ENCODE results near the gene TARBP2.
A peak's percentile ranks its signal among the peaks of the same experiment; 100 is the strongest.

Gene TARBP2, protein sequence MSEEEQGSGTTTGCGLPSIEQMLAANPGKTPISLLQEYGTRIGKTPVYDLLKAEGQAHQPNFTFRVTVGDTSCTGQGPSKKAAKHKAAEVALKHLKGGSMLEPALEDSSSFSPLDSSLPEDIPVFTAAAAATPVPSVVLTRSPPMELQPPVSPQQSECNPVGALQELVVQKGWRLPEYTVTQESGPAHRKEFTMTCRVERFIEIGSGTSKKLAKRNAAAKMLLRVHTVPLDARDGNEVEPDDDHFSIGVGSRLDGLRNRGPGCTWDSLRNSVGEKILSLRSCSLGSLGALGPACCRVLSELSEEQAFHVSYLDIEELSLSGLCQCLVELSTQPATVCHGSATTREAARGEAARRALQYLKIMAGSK

DNA sequence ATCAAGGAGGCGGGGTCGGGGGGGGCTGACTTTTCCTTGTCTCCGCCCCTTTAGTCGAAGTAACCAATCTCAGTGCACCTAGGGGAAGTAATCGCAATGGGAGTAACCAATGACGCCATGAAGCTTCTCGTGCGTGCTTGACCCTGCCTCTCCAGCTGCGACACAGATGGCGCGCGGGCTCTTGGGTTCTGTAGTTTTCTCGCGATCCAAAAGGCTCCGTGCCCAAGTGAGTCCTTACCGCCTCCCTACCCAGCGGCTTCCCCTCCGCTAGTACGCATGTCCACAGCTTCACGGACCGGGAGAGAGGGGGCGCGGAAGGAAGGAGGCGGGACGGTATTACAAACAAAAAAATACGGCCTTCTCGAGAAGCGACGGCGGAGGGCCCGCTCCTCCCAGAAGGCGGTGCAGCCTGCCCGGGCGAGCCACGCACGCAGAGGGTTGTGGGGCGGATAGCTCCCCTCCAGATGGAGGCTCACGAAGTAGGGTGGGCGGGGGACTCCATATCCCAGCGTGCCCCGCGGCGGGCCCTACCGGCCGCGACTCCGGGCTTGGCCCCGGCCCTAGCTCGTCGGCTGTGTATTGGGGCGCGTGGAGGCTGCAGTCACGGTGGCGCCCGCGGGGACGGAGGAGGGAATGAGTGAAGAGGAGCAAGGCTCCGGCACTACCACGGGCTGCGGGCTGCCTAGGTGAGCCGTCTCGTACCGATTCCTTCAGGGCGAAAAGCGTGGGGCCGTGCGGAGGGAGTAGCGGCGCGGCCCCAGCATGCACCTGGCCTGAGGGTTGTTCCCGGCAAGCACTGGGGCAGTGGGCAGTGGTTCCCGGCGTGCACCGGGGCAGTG lies at the start of gene TARBP2:
TSS of gene TARBP2 (plus strand) at position 508 of the 839 bp plus-strand sequence. CDS start at position 634, 126 bp downstream.
- TF ChIP-seq MYC (IDR thresholded peaks at IDR 0.05; ENCODE audit: low read depth, low read length) (peak; percentile 82), POLR2A (IDR thresholded peaks at IDR 0.05; ENCODE audit: extremely low read depth, insufficient read length) (peak; percentile 81)
- TF ChIP-seq, protein P1, sequence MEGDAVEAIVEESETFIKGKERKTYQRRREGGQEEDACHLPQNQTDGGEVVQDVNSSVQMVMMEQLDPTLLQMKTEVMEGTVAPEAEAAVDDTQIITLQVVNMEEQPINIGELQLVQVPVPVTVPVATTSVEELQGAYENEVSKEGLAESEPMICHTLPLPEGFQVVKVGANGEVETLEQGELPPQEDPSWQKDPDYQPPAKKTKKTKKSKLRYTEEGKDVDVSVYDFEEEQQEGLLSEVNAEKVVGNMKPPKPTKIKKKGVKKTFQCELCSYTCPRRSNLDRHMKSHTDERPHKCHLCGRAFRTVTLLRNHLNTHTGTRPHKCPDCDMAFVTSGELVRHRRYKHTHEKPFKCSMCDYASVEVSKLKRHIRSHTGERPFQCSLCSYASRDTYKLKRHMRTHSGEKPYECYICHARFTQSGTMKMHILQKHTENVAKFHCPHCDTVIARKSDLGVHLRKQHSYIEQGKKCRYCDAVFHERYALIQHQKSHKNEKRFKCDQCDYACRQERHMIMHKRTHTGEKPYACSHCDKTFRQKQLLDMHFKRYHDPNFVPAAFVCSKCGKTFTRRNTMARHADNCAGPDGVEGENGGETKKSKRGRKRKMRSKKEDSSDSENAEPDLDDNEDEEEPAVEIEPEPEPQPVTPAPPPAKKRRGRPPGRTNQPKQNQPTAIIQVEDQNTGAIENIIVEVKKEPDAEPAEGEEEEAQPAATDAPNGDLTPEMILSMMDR (IDR thresholded peaks at IDR 0.05; ENCODE audit: low read depth, low read length), result no peak
- TF ChIP-seq, protein P2, sequence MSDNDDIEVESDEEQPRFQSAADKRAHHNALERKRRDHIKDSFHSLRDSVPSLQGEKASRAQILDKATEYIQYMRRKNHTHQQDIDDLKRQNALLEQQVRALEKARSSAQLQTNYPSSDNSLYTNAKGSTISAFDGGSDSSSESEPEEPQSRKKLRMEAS (IDR thresholded peaks at IDR 0.05; ENCODE audit: low read depth, low read length), result peak; percentile 79
- DNase-seq (ENCODE audit: low read depth), result peak; percentile 100
- peak within 1 kb of the TSS; percentile 96 for H3K4me3 ChIP-seq (ENCODE audit: low read depth, low read length)

DNA sequence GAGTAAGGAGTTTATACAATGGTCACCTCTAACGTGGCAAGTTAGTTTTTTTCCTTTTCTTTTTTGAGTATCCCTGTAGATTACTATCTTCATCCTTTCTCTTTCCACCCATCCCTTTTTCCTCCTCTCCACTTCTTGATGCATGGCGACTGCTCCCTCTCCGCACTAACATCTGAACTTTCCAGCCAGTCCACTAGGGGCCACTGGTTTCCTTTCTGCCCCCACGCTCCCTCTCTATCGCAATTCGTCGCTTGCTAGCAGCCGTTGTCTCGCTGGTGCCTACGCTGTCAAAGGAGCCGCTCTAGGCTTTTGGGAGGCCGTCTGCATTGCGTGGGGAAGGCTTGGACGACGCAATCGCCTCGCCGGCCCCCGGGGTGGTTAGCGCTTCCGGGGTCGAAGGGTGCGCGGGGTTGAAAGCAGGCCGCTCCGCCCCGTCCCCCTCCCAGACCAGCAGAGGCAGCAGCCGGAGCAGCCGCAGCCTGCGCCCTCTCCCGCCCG lies 49.4 kb upstream of the TARBP2 start, which contains the start of gene PCBP2:
TSS of gene PCBP2 (plus strand) at position 442 of the 498 bp plus-strand sequence. CDS start 2,699 bp downstream, outside the sequence.
- H3K4me3 ChIP-seq (ENCODE audit: low read depth, low read length), result peak within 1 kb of the TSS; percentile 85
- TF ChIP-seq, protein P1 (IDR thresholded peaks at IDR 0.05; ENCODE audit: low read depth, low read length), result peak; percentile 96
- TF ChIP-seq MYC (IDR thresholded peaks at IDR 0.05; ENCODE audit: low read depth, low read length), result peak; percentile 65; the same call in 1 of the 2 replicates
- TF ChIP-seq, protein P2 (IDR thresholded peaks at IDR 0.05; ENCODE audit: low read depth, low read length), result 0 out of 2 replicates have a peak, but pooled peaks have one; percentile 39
- TF ChIP-seq POLR2A (IDR thresholded peaks at IDR 0.05; ENCODE audit: extremely low read depth, insufficient read length), result peak; percentile 69
- peak; percentile 100 for DNase-seq (ENCODE audit: low read depth)

DNA sequence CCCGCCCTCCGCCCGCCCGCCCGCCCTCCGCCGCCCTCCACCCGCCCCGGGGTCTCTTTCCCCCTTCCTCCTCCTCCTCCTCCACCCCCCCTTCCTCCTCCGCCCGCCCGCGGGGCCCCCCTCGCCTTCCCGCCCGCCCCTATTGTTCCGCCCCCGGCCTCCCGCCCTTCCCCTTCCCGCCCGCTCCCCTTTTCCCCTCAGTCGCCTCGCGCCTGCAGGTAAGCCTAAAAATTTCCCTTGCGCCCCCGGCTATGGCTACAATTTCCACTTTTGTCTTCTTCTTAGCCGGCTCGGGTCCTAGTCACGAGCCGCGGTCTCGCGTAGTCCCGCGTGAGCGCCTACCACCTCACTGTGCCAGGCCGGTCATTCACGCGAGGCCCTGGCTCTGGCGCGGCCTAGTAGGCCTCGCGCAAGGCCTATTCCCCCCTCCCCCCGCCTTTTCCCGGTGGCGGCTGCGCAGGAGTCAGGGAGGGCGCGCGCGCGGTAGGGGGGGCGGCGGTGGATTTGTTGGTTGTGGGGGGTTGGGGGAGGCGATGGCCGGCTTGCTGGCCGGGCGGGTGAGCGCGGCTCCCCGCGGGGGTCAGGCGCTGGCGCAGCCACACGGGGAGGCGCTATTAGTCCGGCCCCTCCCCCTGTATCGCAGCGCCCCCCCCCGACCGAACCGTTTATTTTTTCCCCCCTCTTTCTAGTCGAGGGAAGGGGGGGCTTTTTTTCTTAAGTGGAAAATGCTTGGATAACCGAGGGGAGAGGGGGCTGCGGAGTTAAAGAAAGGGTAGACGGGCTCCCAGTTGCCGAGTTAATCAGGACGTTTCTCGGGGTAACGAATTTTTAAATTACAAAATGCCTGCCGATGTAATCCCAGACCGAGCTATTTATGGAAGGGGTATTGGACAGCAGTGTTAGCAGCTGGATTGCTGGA lies 48.7 kb upstream of the TARBP2 start:
- peak overlapping the region; percentile 85 for H3K4me3 ChIP-seq (ENCODE audit: low read depth, low read length)
- peak; percentile 94 for DNase-seq (ENCODE audit: low read depth)
- TF ChIP-seq, protein P1 (IDR thresholded peaks at IDR 0.05; ENCODE audit: low read depth, low read length), result peak; percentile 25
- no peak for TF ChIP-seq POLR2A (IDR thresholded peaks at IDR 0.05; ENCODE audit: extremely low read depth, insufficient read length)
- TF ChIP-seq MYC (IDR thresholded peaks at IDR 0.05; ENCODE audit: low read depth, low read length), result no peak

DNA sequence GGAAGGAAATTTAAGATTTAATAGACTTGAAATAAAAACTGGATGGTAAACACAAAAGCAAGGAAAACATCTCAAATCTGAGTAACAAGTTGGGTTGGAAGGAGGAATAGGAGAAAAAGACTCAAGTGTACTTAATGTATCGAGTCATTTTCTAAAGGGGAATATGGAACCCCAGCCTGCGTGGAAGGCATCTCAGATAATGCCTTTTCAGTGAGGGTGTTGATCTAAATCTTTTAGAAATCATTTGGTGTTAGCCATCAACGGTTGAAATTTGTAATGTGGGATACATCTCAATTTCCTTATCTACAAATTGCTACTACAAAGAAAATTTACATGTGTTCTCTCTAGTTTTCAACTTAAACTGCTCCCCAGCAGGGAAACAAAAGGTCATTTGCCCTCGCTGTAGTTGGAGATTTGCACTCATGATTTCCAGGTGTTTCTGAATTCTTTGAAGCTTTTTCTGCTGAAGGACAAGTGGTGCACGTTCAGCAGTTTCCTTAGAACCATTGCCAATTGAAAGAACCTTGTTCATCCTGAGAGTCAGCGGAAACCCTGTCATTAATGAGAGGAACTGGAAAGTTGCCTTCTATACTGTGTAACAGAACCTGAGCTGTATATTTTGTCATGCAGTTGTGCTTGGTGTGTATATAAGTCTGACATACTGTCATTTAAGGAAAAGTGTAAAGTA lies 47.0 kb upstream of the TARBP2 start:
- DNase-seq (ENCODE audit: low read depth), result no peak
- TF ChIP-seq POLR2A (IDR thresholded peaks at IDR 0.05; ENCODE audit: extremely low read depth, insufficient read length), result no peak
- TF ChIP-seq, protein P1 (IDR thresholded peaks at IDR 0.05; ENCODE audit: low read depth, low read length), result no peak
- TF ChIP-seq, protein P2 (IDR thresholded peaks at IDR 0.05; ENCODE audit: low read depth, low read length), result no peak
- no peak for TF ChIP-seq MYC (IDR thresholded peaks at IDR 0.05; ENCODE audit: low read depth, low read length)
- H3K4me3 ChIP-seq (ENCODE audit: low read depth, low read length), result peak overlapping the region; percentile 85
